Measurements from ENCODE around the gene DIPK2B. TPM values are rescaled to one million over a fixed set of nuclear protein-coding genes. Genes with fewer than 3 reads are reported as not detected.

DIPK2B gene
- total and polyA plus RNA-seq, 2 experiments from 2014 or later: not detected

GRCh38 chrX:45154462-45154861 lies 46.2 kb downstream of the DIPK2B start:
- no peak for DNase-seq
- Histone ChIP-seq H3K79me2 (ENCODE audit: insufficient read depth) (no peaks in the 10 kb centered on the region), H3K4me3 (no peak overlapping the region), H4K20me1 (ENCODE audit: insufficient read depth) (no peaks in the 10 kb centered on the region), H3K27me3 (replicated peaks; ENCODE audit: insufficient read depth) (no peaks in the 10 kb centered on the region), H3K27ac (no peak overlapping the region), H3K36me3 (ENCODE audit: low read depth) (no peaks in the 10 kb centered on the region), H2AFZ (no peak overlapping the region), H3K4me2 (ENCODE audit: unreplicated experiment) (no peak overlapping the region), H3K4me1 (ENCODE audit: insufficient read depth) (no peaks in the 10 kb centered on the region), H3K9me2 (ENCODE audit: insufficient read depth) (no peaks in the 10 kb centered on the region), H3F3A (ENCODE audit: insufficient read depth) (no peaks in the 10 kb centered on the region), H3K9me3 (ENCODE audit: low read depth) (no peaks in the 10 kb centered on the region), H3K9ac (no peak overlapping the region)
- in situ Hi-C loops (cut with MboI): no loop called here
- TF ChIP-seq EZH2 (IDR thresholded peaks at IDR 0.05; ENCODE audit: insufficient read depth, poor library complexity, severe bottlenecking): no peak
- no peak for TF ChIP-seq EZH2phosphoT487 (IDR thresholded peaks at IDR 0.05; ENCODE audit: insufficient read depth, low read depth)

- H3K79me2 ChIP-seq (ENCODE audit: insufficient read depth): no peaks in the 10 kb centered on the region
- no peaks in the 10 kb centered on the region for H3K9me3 ChIP-seq (ENCODE audit: low read depth)
- H3F3A ChIP-seq (ENCODE audit: insufficient read depth): no peaks in the 10 kb centered on the region
- H4K20me1 ChIP-seq (ENCODE audit: insufficient read depth): no peaks in the 10 kb centered on the region
- H3K4me1 ChIP-seq (ENCODE audit: insufficient read depth): no peaks in the 10 kb centered on the region
- no peaks in the 10 kb centered on the region for H3K36me3 ChIP-seq (ENCODE audit: low read depth)
- TF ChIP-seq EZH2 (IDR thresholded peaks at IDR 0.05; ENCODE audit: insufficient read depth, poor library complexity, severe bottlenecking): no peak
- TF ChIP-seq EZH2phosphoT487 (IDR thresholded peaks at IDR 0.05; ENCODE audit: insufficient read depth, low read depth): no peak
- in situ Hi-C loops (cut with MboI): no loop called here
- H3K4me3 ChIP-seq: no peak overlapping the region
- no peak overlapping the region for H3K4me2 ChIP-seq (ENCODE audit: unreplicated experiment)
- DNase-seq: no peak
- no peak overlapping the region for H3K27ac ChIP-seq
- no peak overlapping the region for H3K9ac ChIP-seq
- WGBS, 2 experiments (ENCODE audit: low coverage in 1 of 2, low lambda C conversion rate in 2 of 2, missing lambda C conversion rate in 2 of 2): 93 to 95% methylated on average over 3 to 4 of the region's 4 CpGs
- no peaks in the 10 kb centered on the region for H3K27me3 ChIP-seq (replicated peaks; ENCODE audit: insufficient read depth)
- H3K9me2 ChIP-seq (ENCODE audit: insufficient read depth): no peaks in the 10 kb centered on the region
- H2AFZ ChIP-seq: no peak overlapping the region
These were observed 46.7 kb downstream of the DIPK2B start for GRCh38 chrX:45154033-45154360.

All from GM23248 (cell line).